Liver (tissue), 3 donors: ENCODE measurements around the gene AGPAT3.

Experiments used
- ATF3 ChIP-seq: IDR thresholded peaks from 2 replicates; pipeline ENCODE4 v1.6.1; 2016; ENCODE audit warnings: antibody characterized with exemption
- CTCF ChIP-seq: fragments of 150-350 bp; IDR thresholded peaks from 2 replicates; pipeline ENCODE4 v1.5.1; 2017; ENCODE audit warnings: improper control_type of control experiment, low read depth, low read length; ENCODE audit not compliant: missing input control
- EGR1 ChIP-seq, 2 donors: IDR thresholded peaks; 2 replicates each; pipeline ENCODE4 v1.6.1; 2016 to 2018; ENCODE audit warnings: antibody characterized with exemption in 2 of 2, low read depth in 2 of 2
- GABPA ChIP-seq, 2 donors: IDR thresholded peaks in 1 of 2; conservative IDR thresholded peaks in 1 of 2; 2 replicates each; pipeline ENCODE4 v1.6.1; 2016; ENCODE audit warnings: antibody characterized with exemption in 2 of 2, mild to moderate bottlenecking in 1 of 2, moderate library complexity in 1 of 2
- HNF4A ChIP-seq, 2 donors: conservative IDR thresholded peaks; 2 replicates each; pipeline ENCODE4 v1.6.1; 2016; ENCODE audit warnings: antibody characterized with exemption in 2 of 2, mild to moderate bottlenecking in 2 of 2
- JUND ChIP-seq, 2 donors: IDR thresholded peaks; 2 replicates each; pipeline ENCODE4 v1.6.1; 2016; ENCODE audit warnings: antibody characterized with exemption in 2 of 2
- MAX ChIP-seq: IDR thresholded peaks from 2 replicates; pipeline ENCODE4 v1.6.1; 2016; ENCODE audit warnings: antibody characterized with exemption
- RAD21 ChIP-seq, 2 donors: IDR thresholded peaks; 2 replicates each; pipeline ENCODE4 v1.6.1; 2016; ENCODE audit warnings: antibody characterized with exemption in 2 of 2, mild to moderate bottlenecking in 2 of 2
- REST ChIP-seq: IDR thresholded peaks from 2 replicates; pipeline ENCODE4 v1.6.1; 2016; ENCODE audit warnings: antibody characterized with exemption, mild to moderate bottlenecking
- RXRA ChIP-seq, 2 donors: IDR thresholded peaks; 2 replicates each; pipeline ENCODE4 v1.6.1; 2017 to 2018; ENCODE audit warnings: antibody characterized with exemption in 2 of 2, mild to moderate bottlenecking in 1 of 2
- SP1 ChIP-seq: IDR thresholded peaks from 2 replicates; pipeline ENCODE4 v1.6.1; 2018; ENCODE audit warnings: antibody characterized with exemption, mild to moderate bottlenecking
- TAF1 ChIP-seq: conservative IDR thresholded peaks from 2 replicates; pipeline ENCODE4 v1.6.1; 2016; ENCODE audit warnings: antibody characterized with exemption, mild to moderate bottlenecking
- YY1 ChIP-seq: IDR thresholded peaks from 2 replicates; pipeline ENCODE4 v1.6.1; 2016; ENCODE audit warnings: antibody characterized with exemption, mild to moderate bottlenecking
- donor health status: healthy.
- donor health status: healthy.

- TF ChIP-seq CTCF (no peak), GABPA (IDR thresholded peaks at IDR 0.05 in 1 of 2, conservative IDR thresholded peaks at IDR 0.05 in 1 of 2) (no peak), REST (no peak), RAD21 (IDR thresholded peaks at IDR 0.05) (no peak), JUND (IDR thresholded peaks at IDR 0.05) (no peak), ATF3 (no peak), TAF1 (no peak), SP1 (no peak), EGR1 (IDR thresholded peaks at IDR 0.05; ENCODE audit: low read depth in 2 of 2) (no peak), MAX (no peak), YY1 (no peak), HNF4A (conservative IDR thresholded peaks at IDR 0.05) (no peak), RXRA (IDR thresholded peaks at IDR 0.05) (no peak)
Observed at GRCh38 chr21:43854773-43855633, 10.0 kb upstream of the AGPAT3 start.
